Measurements from ENCODE around the gene UNK. TPM values are rescaled to one million over a fixed set of nuclear protein-coding genes. Genes with fewer than 3 reads are reported as not detected.

Gene UNK
- total RNA-seq, 1 donor from 2014 or later, result 26.0 TPM

DNA sequence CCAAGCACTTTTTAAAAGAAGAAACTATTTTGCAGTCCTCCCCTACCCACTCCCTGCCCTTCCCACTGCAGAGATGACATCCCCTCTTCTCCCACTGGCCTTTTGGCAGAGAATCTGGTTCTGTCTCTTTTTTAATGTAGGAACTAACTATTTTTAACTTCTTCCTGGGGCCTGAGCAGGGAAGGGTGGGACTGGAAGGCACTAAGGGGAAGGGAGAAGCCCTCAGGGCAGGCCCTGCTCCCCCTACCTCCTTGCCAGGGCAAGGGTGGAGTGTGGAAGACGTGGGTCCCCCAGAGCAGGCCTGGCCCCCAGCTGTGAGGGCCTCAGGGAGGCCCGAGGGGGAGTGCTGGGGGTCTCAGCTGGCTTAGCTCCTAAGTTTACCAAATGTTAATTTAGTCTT lies 40.1 kb downstream of the UNK start:
- no peaks in the 10 kb centered on the region for H3K27me3 Mint-ChIP-seq (ENCODE audit: insufficient read depth)
- DNase-seq (ENCODE audit: low spot score), result no peak
- H3K36me3 Mint-ChIP-seq (ENCODE audit: low read depth), result peaks cover 15% of the 10 kb centered on the region
- intact Hi-C loops (cut with micrococcal nuclease), result loop anchor here (5.0 kb wide), 1 partner anchor 37 kb away; no protein-coding TSS in a partner anchor
- no peaks in the 10 kb centered on the region for H3K9me3 Mint-ChIP-seq
- no peak overlapping the region for H3K27ac Mint-ChIP-seq
- H3K4me1 Mint-ChIP-seq (ENCODE audit: low read depth), result peaks cover 10% of the 10 kb centered on the region
- no peak overlapping the region for H3K4me3 Mint-ChIP-seq

DNA sequence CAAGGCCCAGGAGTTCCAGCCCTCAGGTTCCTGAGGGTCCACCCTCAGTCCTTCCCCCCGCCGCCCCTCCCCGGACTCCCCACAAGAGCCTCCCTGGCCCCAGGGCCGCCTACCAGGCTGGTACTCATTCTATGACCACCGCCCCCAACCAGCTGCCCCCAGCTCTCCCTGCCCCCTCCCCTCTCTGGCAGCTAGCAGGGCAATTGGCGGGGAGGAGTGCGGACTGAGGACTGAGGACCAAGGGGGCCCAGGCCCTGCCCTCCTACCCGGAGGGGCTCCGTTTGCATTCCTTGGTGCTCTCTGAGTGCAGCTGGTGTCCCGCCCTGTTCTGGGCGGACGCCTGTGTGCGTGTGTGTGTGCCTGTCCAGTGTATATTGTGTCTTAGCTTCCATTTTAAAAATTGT lies 40.5 kb downstream of the UNK start:
- Mint-ChIP-seq H3K4me3 (no peak overlapping the region), H3K27ac (peak overlapping the region; percentile 63), H3K9me3 (no peaks in the 10 kb centered on the region), H3K36me3 (ENCODE audit: low read depth) (peaks cover 18% of the 10 kb centered on the region), H3K27me3 (ENCODE audit: insufficient read depth) (no peaks in the 10 kb centered on the region), H3K4me1 (ENCODE audit: low read depth) (peaks cover 10% of the 10 kb centered on the region)
- intact Hi-C loops (cut with micrococcal nuclease), result loop anchor here (5.0 kb wide), 1 partner anchor 38 kb away; no protein-coding TSS in a partner anchor
- no peak for DNase-seq (ENCODE audit: low spot score)

GRCh38 chr17:75825748-75826370 lies 41.3 kb downstream of the UNK start:
- intact Hi-C loops (cut with micrococcal nuclease), result loop anchor here (2.0 to 5.0 kb wide), 2 partner anchors 17 to 39 kb away; no protein-coding TSS in a partner anchor
- peaks cover 10% of the 10 kb centered on the region for H3K4me1 Mint-ChIP-seq (ENCODE audit: low read depth)
- H3K9me3 Mint-ChIP-seq, result no peaks in the 10 kb centered on the region
- H3K27ac Mint-ChIP-seq, result no peak overlapping the region
- H3K27me3 Mint-ChIP-seq (ENCODE audit: insufficient read depth), result no peaks in the 10 kb centered on the region
- no peak for DNase-seq (ENCODE audit: low spot score)
- H3K36me3 Mint-ChIP-seq (ENCODE audit: low read depth), result peaks cover 19% of the 10 kb centered on the region
- no peak overlapping the region for H3K4me3 Mint-ChIP-seq

GRCh38 chr17:75826561-75827307 lies 42.1 kb downstream of the UNK start:
- H3K27ac Mint-ChIP-seq, result no peak overlapping the region
- intact Hi-C loops (cut with micrococcal nuclease), result loop anchor here (1.0 to 5.0 kb wide), 3 partner anchors 16 to 39 kb away; partner anchors contain the start of gene WBP2
- H3K27me3 Mint-ChIP-seq (ENCODE audit: insufficient read depth), result no peaks in the 10 kb centered on the region
- peaks cover 16% of the 10 kb centered on the region for H3K36me3 Mint-ChIP-seq (ENCODE audit: low read depth)
- H3K4me1 Mint-ChIP-seq (ENCODE audit: low read depth), result peaks cover 10% of the 10 kb centered on the region
- H3K9me3 Mint-ChIP-seq, result no peaks in the 10 kb centered on the region
- no peak overlapping the region for H3K4me3 Mint-ChIP-seq
- DNase-seq (ENCODE audit: low spot score), result no peak

GRCh38 chr17:75827308-75828075 lies 42.9 kb downstream of the UNK start:
- intact Hi-C loops (cut with micrococcal nuclease), result loop anchor here (1.0 to 5.0 kb wide), 3 partner anchors 15 to 40 kb away; partner anchors contain the start of gene WBP2
- Mint-ChIP-seq H3K9me3 (no peaks in the 10 kb centered on the region), H3K4me1 (ENCODE audit: low read depth) (peaks cover 12% of the 10 kb centered on the region), H3K36me3 (ENCODE audit: low read depth) (peaks cover 19% of the 10 kb centered on the region), H3K27ac (peak overlapping the region; percentile 89), H3K27me3 (ENCODE audit: insufficient read depth) (no peaks in the 10 kb centered on the region), H3K4me3 (peak overlapping the region; percentile 7)
- DNase-seq (ENCODE audit: low spot score), result peak; percentile 56

- intact Hi-C loops (cut with micrococcal nuclease), result loop anchor here (5.0 kb wide), 1 partner anchor 41 kb away; no protein-coding TSS in a partner anchor
- DNase-seq (ENCODE audit: low spot score), result no peak
- H3K4me1 Mint-ChIP-seq (ENCODE audit: low read depth), result peaks cover 16% of the 10 kb centered on the region
- no peaks in the 10 kb centered on the region for H3K9me3 Mint-ChIP-seq
- H3K4me3 Mint-ChIP-seq, result no peak overlapping the region
- peaks cover 20% of the 10 kb centered on the region for H3K36me3 Mint-ChIP-seq (ENCODE audit: low read depth)
- H3K27ac Mint-ChIP-seq, result peak overlapping the region; percentile 89
- no peaks in the 10 kb centered on the region for H3K27me3 Mint-ChIP-seq (ENCODE audit: insufficient read depth)
Observed at GRCh38 chr17:75828076-75828400, 43.4 kb downstream of the UNK start.

DNA sequence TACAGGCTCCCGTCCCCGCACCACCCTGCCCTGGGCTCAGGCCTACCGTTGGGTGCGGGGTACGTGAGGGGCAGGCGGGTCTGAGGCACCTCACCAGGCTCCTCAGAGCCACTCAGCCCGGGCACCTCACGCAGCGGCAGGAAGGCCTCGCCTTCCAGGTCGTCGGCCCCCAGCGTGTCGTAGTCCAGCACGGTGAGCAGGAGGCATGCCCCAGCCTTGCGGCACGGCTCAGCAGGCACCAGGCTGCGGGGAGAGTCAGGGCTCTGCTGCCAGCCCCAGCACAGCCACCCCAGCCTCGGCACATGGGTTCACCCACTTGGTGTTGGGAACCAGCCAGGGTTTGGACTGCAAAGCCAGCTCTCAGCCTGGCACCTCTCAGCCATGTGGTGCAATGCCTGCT lies 44.1 kb downstream of the UNK start:
- H3K4me3 Mint-ChIP-seq, result no peak overlapping the region
- no peaks in the 10 kb centered on the region for H3K27me3 Mint-ChIP-seq (ENCODE audit: insufficient read depth)
- H3K27ac Mint-ChIP-seq, result no peak overlapping the region
- intact Hi-C loops (cut with micrococcal nuclease), result loop anchor here (5.0 kb wide), 1 partner anchor 41 kb away; no protein-coding TSS in a partner anchor
- DNase-seq (ENCODE audit: low spot score), result no peak
- H3K9me3 Mint-ChIP-seq, result no peaks in the 10 kb centered on the region
- H3K36me3 Mint-ChIP-seq (ENCODE audit: low read depth), result peaks cover 22% of the 10 kb centered on the region
- peaks cover 23% of the 10 kb centered on the region for H3K4me1 Mint-ChIP-seq (ENCODE audit: low read depth)

- Mint-ChIP-seq H3K4me3 (no peak overlapping the region), H3K36me3 (ENCODE audit: low read depth) (peaks cover 25% of the 10 kb centered on the region), H3K4me1 (ENCODE audit: low read depth) (peaks cover 28% of the 10 kb centered on the region), H3K27ac (no peak overlapping the region), H3K27me3 (ENCODE audit: insufficient read depth) (no peaks in the 10 kb centered on the region), H3K9me3 (no peaks in the 10 kb centered on the region)
- no peak for DNase-seq (ENCODE audit: low spot score)
- intact Hi-C loops (cut with micrococcal nuclease), result loop anchor here (5.0 kb wide), 1 partner anchor 42 kb away; no protein-coding TSS in a partner anchor
Observed at GRCh38 chr17:75829747-75830146, 45.1 kb downstream of the UNK start.

DNA sequence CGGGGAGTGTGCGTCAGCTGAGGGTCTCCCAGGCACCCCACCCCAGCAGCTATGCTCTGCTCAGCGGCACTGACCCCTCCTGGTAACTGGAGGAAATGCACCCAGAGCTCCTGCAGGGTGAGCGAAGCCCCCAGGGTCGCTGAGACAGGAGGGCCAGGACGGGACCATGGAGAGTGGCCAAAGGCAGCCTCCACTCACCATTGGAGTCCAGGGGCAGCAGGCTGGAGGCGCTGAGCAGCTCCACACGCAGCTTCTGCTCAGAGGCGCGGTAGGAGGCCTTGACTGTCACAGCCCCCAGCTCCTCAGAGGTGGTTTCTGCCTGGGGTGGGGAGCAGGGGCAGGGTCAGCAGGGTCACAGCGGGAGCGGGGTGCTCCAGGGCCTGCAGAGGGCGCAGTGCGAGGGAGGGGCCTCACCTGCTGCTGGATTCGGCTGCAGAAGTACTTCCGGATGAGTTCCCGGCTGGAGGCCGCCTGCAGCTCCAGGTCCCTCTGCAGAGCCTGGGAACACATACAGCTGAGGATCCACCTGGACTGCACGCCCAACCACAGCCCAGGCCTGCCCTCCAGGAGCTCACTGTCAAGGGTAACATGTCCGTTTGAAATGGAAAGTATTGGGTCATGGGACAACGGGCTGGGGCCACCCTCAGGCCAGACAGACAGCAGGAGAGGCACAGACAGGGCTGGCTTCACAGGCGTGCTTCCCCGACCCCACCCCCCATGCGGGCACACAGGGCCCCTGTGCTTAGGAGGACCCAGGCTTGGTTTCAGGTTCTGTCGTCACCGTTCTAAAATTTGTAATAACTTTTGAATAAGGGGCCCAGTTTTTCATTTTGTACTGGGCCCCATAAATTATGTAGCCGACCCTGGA lies 45.8 kb downstream of the UNK start:
- H3K4me3 Mint-ChIP-seq, result no peak overlapping the region
- no peaks in the 10 kb centered on the region for H3K27me3 Mint-ChIP-seq (ENCODE audit: insufficient read depth)
- intact Hi-C loops (cut with micrococcal nuclease), result no loop called here
- peaks cover 26% of the 10 kb centered on the region for H3K36me3 Mint-ChIP-seq (ENCODE audit: low read depth)
- no peaks in the 10 kb centered on the region for H3K9me3 Mint-ChIP-seq
- no peak overlapping the region for H3K27ac Mint-ChIP-seq
- peaks cover 28% of the 10 kb centered on the region for H3K4me1 Mint-ChIP-seq (ENCODE audit: low read depth)
- no peak for DNase-seq (ENCODE audit: low spot score)

DNA sequence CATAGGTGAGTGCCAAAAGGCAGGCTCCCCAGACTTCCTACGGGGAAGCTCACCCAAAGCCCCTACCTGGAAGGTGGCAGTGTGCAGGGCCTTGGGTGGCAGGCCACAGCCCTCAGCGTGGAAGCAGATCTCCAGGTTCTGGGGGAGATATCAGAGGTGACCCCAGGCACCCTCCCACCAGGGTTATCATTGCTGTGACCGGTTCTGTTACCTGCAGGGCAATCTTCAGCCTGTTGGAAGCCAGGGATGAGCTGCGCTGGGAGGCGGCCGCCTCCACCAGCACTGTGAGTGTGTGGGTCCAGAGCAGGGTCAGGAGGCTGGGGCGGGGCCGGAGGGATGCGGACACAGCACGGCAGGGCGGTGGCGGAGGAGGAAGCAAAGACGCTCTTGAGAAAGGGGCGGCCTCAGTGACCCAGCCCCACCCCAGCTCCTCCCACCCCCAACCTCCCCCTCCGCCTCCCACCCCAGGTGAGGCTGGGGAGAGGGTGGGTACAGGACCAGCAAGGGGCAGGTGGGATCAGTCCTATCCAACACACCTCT lies 46.5 kb downstream of the UNK start:
- H3K27ac Mint-ChIP-seq, result no peak overlapping the region
- intact Hi-C loops (cut with micrococcal nuclease), result no loop called here

DNA sequence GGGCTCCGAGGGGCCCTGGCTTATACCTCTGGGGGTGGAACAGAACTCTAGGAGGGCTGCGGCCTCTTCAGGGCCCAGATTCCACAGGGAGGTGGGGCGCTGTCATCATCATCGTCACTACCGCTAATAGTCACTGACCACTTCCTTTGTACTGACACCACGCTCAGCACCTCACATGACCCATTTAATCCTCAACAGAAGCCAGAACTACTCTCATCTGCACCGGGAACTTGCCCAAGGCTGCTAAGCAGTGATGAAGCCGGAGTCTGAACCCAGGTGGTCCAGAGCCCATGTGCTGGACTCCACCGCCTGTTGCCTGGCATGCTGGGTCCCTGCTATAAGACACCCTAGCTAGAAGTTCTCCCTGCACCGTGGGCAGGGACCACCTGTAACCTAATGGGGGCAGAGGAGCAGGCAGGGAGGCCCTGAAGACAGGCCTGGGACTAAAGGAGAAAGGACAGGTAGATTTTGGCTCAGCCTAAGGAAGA lies 47.6 kb downstream of the UNK start:
- intact Hi-C loops (cut with micrococcal nuclease), result loop anchor here (2.0 kb wide), 1 partner anchor 67 kb away; the partner anchor contains the start of gene GALK1
- Mint-ChIP-seq H3K4me3 (peak overlapping the region; percentile 67), H3K4me1 (ENCODE audit: low read depth) (peaks cover 28% of the 10 kb centered on the region), H3K9me3 (no peaks in the 10 kb centered on the region), H3K27ac (peak overlapping the region; percentile 73), H3K36me3 (ENCODE audit: low read depth) (peaks cover 26% of the 10 kb centered on the region), H3K27me3 (ENCODE audit: insufficient read depth) (no peaks in the 10 kb centered on the region)
- DNase-seq (ENCODE audit: low spot score), result no peak

More for the DNA sequence above, 46.5 kb downstream of the UNK start:
- Mint-ChIP-seq H3K4me3 (no peak overlapping the region), H3K27me3 (ENCODE audit: insufficient read depth) (no peaks in the 10 kb centered on the region), H3K36me3 (ENCODE audit: low read depth) (peaks cover 26% of the 10 kb centered on the region), H3K4me1 (ENCODE audit: low read depth) (peaks cover 28% of the 10 kb centered on the region), H3K9me3 (no peaks in the 10 kb centered on the region)
- DNase-seq (ENCODE audit: low spot score), result no peak
